Suppressor macrophage treated with lipopolysaccharide for 4 hours (primary cell): ENCODE data around the gene CIAO2B.
"Not testable (repeated sequence)": the region's sequence is repeated elsewhere in the genome, so short reads cannot be mapped to it uniquely, and the experiment has no call there.

Experiments used
- DNase-seq: peaks from one replicate; pipeline ENCODE4 v3.0.0-alpha.2; 2020

Gene CIAO2B

DNA sequence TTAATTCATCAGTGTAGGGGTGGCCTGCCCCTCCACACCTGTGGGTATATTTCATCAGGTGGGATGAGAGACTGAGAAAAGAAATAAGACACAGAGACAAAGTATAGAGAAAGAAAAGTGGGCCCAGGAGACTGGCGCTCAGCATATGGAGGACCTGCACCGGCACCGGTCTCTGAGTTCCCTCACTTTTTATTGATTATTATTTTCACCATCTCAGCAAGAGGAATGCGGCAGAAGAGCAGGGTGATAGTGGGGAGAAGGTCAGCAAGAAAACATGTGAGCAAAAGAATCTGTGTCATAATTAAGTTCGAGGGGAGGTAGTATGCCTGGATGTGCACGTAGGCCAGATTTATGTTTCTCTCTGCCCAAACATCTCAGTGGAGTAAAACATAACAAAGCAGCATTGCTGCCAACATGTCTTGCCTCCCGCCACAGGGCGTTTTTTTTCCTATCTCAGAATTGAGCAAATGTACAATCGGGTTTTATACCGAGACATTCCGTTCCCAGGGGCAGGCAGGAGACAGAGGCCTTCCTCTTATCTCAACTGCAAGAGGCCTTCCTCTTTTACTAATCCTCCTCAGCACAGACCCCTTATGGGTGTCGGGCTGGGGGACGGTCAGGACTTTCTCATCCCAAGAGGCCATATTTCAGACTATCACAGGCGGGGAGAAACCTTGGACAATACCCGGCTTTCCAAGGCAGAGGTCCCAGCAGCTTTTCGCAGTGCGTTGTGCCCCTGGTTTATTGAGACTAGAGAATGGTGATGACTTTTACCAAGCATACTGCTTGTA is 21.4 kb upstream of the CIAO2B start:
- DNase-seq, result not testable (repeated sequence)

DNA sequence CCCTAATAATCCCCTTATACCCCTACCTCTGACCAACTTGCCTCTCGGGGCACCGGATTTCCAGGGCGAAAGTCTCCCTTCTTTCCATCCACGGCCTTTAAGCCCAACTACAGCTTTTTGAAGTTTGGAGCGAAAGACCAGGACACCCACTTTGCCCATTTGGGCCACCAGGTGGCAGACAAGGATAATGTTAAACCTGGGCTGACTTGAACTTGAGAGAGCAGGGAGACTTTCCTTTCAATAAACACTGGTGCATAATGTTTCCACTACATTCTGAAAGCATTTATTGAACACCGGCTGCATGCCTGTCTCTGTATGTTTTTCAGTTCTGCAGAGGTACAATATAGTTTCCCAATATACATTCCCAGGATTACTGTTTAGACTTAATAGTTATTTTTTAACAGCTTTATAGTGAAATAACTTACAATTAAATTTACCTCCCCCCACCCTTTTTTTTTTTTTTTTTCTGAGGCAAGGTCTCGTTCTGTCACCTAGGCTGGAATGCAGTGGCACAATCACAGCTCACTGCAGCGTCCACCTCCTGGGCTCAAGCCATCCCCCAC is 20.0 kb upstream of the CIAO2B start:
- peak; percentile 81 for DNase-seq

DNA sequence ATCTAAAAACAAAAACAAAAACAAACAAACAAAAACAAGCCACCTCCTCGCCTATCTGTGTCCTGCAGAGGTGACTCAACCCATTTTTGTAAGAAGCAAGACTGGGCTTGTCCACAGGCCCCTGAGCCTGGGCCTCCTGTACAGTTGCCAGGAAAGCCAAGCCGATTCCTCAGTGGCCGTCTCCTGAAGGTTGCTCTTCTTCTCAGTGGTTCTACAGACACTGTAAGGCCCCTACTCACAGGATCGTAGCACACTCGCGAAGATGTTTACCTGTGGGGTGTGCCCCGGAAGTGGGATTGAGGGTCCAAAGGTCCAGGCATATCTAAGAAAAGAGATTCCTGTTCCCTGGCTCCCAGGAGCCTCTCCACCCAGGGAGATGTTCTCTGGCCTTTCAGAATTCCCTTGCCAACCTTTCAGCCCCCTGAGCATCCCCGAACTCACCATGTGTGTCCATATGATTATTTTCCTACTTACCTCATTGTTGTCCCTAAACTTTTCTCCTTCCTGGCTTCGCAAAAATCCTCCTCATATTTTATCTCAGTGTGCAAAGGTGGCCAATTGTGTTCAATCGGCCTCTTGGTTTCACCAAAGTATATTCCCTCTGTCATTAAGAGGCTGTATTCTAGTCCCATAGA is 19.4 kb upstream of the CIAO2B start:
- DNase-seq, result no peak

DNA sequence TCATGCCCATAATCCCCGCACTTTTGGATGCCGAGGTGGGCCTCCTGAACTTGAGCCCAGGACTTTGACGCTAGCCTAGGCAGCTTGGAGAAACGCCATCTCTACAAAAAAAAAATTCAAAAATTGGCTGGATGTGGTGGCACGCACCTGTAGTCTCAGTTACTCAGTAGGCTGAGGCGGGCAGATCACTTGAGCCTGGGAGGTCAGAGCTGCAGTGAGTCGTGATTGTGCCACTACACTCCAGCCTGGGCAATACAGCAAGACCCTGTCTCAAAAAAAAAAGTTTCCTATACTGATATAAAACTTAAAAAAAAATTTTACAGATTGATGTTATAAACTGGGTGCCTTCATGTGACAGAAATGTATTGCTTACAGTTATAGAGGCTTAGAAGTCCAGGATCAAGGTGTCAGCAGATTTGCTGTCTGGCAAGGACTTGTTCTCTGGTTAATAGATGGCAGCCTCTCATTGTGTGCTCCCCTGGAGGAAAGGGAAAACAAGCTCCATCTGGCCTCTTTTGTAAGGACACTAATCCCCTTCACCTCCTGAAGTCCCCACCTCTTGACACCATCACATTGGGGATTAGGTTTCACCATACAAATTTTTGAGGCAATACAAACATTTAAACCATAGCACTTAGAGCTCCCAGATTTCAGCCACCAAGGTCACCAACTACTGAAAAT is 18.4 kb upstream of the CIAO2B start:
- no peak for DNase-seq

DNA sequence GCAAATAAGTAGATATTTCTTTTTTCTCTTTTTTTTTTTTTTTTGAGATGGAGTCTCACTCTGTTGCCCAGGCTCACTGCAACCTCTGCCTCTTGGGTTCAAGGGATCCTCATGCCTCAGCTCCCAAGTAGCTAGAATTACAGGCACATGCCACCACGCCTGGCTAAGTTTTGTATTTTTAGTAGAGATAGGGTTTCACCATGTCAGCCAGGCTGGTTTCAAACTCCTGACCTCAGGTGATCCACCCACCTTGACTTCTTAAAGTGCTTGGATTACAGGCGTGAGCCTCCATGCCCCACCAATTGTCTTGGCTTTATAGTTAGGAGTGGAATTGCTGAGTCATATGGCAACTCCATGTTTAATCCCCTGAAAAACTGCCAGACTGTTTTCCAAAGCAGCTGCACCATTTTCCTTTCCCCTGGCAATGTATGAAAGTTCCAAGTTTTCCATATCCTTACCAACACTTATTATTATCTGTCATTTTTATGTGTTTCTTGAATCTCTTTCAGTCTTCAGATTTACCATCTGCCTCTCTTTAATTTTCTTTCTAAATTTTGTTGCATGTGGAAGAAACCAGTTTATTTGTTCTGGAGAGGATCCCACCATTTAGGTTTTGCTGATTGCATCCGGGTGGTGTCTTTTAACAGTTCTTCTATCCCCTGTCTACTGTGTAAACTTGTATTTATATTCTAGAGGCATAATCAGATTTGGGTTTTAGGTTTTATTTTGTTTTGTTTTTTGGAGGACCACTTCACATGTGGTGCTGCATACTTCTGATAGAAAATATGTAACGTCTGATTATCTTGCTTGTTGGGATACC is 17.0 kb upstream of the CIAO2B start:
- no peak for DNase-seq

DNA sequence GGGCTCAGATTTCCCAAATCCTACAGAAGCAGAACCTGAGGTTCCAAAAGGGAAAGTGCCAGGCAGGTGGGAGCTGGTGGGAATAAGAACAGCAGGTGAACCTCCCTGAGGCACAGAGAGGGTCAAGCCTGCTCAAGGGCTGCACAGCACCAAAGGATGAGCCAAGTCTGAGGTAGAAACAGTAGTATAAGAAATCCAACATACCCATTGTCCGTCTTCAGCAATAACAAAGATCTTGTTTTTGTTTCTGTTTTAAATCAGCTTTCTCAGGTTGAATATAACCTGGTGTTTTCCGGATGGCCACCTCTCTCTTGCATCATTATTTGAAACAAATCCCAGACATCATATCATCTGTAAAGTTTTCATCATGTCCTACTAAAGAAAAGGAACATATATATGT is 16.2 kb upstream of the CIAO2B start:
- DNase-seq, result no peak

DNA sequence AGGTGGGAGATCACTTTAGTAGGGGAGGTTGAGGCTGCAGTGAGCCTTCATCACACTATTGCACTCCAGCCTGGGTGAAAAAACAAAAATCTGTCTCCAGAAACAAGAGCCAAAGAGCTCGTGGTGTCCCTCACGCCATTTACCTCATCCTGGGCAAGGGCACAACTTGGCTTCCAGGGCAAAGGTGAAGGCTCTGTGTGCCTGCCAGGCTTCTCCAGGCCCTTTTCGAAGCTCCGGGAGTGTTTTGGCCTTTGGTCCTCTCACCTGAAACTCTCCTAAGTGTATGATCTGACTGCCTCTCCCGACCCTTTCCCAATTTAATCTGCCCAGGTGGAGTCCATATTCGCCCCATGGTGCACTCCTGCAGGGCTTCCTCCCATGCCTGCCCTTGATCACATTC is 15.3 kb upstream of the CIAO2B start:
- DNase-seq, result no peak

DNA sequence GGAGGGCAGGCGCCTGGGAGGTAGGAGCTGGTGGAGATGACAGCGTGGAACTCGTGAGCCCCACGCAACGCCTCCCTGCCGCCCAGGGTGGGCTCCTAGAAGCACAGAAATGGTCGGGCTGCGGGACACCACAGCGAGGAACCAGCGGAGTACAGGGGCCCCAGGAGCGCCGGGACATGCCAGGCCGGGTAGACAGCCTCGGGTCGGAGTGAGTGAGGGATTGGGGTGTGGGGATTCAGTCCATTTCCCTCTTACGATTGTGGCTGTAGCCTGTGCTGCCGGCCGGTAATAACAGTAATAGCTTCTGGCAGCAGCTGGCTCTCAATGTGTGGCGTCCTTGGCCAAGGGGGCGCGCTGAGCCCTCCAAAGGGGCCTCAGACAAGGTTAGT is 14.6 kb upstream of the CIAO2B start:
- no peak for DNase-seq

DNA sequence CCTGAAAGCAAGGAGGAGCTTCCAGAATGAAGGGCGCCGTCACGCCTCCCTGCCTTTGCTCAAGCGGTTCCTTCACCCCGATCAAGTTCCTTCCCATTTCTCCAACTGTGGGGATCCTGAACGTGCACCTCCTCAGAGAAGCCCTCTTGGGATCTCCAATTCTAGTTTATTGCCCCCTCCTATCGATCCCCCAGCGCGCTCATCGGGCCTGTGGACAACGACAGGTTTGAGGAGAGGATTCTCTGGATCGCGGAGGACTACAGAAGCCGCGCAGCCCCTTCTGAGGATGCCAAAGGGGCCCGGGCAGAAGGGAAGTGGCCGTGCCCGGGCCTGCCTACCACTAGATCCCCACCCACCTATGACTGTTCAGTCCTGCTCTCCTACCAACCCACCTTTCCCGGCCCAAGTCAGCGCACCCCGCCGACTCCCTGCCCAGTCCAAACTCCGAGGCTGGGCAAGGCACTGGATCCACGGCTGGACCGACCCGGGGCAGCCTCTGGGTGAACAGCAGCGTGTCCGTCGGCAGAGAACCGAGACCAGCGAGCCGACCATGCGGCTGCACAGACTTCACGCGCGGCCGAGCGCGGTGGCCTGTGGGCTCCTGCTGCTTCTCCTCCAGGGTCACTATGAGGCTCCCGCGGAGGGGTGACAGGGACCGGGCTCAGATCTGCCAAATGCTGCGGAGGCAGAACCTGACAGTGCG is 14.1 kb upstream of the CIAO2B start:
- peak; percentile 13 for DNase-seq

DNA sequence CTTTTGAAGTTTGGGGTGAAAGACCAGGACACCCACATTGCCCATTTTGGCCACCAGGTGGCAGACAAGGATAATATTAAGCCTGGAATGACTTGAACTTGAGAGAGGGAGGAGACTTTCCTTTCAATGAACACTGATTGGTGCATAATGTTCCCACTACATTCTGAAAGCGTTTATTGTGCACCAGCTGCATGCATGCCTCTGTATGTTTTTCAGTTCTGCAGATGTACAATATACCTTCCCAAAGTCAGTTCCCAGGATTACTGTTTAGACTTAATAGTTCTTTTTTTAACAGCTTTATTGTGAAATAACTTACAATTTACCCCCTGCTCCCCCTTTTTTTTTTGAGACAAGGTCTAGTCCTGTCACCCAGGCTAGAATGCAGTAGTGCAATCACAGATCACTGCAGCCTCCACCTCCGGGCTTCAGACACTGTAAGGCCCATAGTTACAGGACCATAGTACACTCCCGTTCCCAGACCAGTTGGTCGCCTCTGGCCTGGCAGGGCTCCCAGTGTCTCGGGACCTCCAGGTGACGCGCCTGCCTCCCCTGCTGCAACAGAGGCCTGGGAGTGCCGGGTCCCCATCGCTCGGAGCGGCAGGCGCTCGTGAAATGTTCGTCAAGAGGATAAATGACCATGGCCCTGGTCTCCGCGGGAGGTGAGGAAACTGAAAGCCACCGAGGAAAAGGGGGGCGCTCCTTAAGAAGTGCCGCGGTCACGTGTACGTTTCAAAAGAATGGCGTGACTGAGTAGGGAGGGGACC is 13.3 kb upstream of the CIAO2B start:
- DNase-seq, result peak; percentile 89

DNA sequence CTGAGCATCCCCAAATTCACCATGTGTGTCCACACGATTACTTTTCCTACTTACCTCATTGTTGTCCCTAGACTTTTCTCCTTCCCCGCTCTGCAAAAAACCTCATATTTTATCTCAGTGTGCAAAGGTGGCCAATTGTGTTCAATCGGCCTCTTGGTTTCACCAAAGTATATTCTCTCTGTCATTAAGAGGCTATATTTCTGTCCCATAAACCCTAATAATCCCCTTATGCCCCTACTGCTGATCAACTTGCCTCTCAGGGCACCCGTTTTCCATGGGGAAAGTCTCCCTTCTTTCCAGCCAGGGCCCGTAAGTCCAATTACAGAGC is 12.7 kb upstream of the CIAO2B start:
- no peak for DNase-seq

DNA sequence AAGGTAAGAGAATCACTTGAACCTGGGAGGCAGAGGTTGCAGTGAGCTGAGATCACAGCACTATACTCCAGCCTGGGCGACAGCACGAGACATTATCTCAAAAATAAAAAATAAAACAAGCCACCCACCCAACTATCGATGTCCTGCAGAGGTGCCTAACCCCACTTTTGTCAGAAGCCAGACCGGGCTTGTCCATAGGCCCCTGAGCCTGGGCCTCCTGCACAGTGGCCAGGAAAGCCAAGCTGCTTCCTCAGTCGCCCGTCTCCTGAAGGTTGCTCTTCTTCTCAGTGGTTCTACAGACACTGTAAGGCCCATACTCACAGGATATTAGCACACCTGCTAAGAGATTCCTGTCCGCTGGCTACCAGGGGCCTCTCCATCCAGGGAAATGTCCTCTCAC is 12.3 kb upstream of the CIAO2B start:
- no peak for DNase-seq

DNA sequence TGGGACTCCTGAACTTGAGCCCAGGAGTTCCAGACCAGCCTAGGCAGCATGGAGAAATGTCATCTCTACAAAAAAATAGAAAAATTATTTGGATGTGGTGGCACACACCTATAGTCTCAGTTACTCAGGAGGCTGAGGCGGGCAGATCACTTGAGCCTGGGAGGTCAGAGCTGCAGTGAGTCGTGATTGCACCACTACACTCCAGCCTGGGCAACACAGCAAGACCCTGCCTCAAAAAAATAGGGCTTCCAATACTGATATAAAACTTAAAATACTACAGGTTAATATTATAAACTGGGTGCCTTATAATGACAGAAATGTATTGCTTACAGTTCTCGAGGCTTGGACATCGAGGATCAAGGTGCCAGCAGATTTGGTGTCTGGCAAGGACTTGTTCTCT is 11.7 kb upstream of the CIAO2B start:
- DNase-seq, result no peak

DNA sequence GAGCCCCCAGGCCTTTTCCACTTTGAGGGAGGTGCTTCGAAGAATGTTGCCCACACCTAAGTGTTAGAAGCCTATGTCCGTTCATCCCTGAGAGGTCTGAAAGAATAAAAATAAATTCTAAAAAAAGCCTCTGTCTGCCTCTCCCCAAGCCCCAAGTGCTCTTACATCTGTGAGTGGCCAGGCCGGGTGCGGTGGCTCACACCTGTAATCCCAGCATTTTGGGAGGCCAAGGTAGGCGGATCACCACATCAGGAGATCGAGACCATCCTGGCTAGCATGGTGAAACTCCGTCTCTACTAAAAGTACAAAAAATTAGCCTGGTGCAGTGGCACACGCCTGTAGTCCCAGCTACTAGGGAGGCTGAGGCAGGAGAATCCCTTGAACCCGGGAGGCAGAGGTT is 10.8 kb upstream of the CIAO2B start:
- not testable (repeated sequence) for DNase-seq

DNA sequence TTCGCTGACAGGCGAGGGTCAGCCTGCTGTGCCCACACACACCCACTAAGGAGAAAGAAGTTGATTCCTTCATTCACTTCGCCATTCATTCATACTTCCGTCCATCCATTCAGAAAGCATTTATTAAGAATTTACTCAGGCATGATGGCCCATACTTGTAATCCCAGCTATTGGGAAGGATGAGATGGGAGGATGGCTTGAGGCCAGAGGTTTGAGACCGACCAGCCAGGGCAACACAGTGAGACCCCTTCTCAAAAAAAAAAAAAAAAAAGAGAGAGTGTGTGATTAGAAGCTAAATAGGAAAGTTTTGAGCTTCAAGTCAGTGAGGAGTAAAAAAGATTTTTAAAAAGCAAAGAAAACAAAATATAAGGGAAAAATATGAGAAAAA is 9.8 kb upstream of the CIAO2B start:
- DNase-seq, result no peak

DNA sequence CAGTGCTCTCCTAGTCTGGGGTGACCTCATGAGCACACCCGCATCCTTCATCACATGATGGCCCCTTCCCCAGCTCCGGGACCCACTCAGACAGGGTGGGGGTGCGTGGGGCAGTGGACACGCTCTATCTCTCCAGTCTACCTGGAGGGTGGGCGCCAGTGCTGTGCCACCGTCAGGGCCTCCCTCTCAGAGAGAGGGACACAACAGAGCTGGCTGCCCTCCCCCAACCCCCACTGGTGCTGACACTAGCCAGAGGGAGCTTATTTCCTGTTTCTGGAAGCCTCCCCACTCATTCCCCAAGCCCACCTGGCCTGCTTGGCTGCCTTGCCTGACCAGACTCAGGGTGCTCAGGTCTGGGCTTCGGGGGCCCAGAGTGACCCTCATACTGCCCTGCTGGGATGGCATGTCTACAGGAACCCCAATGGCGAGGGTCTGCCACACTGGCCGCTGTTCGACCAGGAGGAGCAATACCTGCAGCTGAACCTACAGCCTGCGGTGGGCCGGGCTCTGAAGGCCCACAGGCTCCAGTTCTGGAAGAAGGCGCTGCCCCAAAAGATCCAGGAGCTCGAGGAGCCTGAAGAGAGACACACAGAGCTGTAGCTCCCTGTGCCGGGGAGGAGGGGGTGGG is 9.3 kb upstream of the CIAO2B start:
- no peak for DNase-seq

DNA sequence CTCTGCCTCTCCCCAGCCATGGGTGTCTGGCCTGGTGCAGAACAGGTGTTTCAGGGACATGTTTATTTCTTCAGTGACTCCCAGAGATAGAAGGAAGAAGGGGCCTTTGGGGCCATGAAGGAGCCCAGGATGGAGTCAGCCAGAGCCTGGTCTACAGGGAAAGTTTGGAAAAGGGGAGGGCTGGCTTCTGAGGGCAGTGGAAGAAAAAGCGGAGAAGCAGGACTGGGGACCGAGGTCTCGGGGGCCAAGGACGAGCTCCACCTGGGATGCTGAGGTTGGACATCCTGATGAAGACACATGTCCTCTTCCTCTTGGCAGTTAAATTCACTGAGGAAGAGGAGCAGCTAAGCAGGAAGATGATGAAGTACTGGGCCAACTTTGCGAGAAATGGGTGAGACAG is 8.8 kb upstream of the CIAO2B start:
- DNase-seq, result no peak

DNA sequence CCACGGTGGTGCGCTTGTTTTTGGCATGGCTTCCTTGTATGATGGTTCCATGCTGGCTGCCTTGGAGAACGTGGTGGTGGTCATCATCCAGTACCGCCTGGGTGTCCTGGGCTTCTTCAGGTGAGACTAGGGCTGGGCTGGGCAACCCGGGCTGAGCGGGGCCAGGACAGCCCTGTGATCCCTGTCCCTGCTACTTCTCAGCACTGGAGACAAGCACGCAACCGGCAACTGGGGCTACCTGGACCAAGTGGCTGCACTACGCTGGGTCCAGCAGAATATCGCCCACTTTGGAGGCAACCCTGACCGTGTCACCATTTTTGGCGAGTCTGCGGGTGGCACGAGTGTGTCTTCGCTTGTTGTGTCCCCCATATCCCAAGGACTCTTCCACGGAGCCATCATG is 6.0 kb upstream of the CIAO2B start:
- no peak for DNase-seq

DNA sequence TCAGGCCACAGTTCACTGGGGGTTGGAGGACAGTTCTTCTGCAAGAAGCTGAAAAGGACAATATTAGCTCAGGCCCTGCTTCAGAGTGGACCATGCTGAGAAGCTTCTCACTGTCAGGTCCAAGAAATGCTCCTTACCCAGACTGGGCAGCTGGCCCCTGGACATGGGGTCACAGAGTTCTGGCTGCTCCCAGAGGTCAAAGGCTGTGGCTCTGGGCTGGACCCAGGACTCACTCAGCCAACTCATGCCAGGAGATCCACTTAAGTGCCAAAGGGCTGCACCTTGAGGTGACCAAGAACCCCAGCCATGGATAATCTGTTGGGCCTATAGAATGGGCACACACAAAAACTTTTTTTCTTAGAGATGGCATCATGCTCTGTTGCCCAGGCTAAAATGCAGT is 5.2 kb upstream of the CIAO2B start:
- no peak for DNase-seq

DNA sequence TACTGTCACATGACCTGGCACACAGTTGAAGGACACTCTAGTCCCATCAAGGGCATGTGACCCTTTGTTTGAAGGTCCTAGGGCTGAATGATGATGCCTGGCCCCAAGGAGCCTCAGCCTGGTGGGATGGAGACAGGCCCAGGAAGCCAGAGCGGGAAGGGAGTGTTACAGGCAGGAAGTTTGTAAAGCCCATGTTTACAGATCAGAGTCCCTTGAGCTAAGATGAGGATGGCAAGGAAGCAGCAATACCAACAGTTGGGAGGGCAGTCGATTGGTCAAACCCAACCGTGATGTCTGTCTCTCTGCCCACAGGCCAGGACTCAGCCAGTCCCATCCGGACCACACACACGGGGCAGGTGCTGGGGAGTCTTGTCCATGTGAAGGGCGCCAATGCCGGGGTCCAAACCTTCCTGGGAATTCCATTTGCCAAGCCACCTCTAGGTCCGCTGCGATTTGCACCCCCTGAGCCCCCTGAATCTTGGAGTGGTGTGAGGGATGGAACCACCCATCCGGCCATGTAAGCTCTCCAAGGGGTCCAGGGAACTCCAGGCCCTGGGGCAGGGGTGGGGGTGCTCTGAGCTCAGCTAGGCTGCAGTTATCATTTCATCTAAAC is 3.6 kb upstream of the CIAO2B start:
- DNase-seq, result no peak
